Lung (tissue), 12 donors: ENCODE data around the gene MPV17. TPM values are rescaled to one million over a fixed set of nuclear protein-coding genes. Genes with fewer than 3 reads are reported as not detected.
"Not testable (repeated sequence)": the region's sequence is repeated elsewhere in the genome, so short reads cannot be mapped to it uniquely, and the experiment has no call there.

ENCODE experiments used
- ATAC-seq: fragments of 200-7000 bp; cut with Tn5 transposase; one replicate; pipeline ENCODE4 v1.9.1; 2020; ENCODE audit warnings: moderate number of reproducible peaks; ENCODE audit not compliant: insufficient read depth, low FRiP score
- DNase-seq, 3 donors: peaks; one replicate each; pipeline ENCODE4 v3.0.0-alpha.2; 2013 to 2017
- H3K27ac ChIP-seq, 2 donors: one replicate each; pipeline ENCODE4 v1.5.1; 2013; ENCODE audit warnings: mild to moderate bottlenecking in 2 of 2, moderate library complexity in 2 of 2, control low read depth in 1 of 2, inconsistent platforms in 1 of 2, low read depth in 1 of 2, low read length in 1 of 2
- H3K27me3 ChIP-seq, 3 donors: one replicate each; pipeline ENCODE4 v1.5.1; 2013; ENCODE audit warnings: low read length in 2 of 3; ENCODE audit not compliant: control insufficient read depth in 3 of 3, insufficient read depth in 3 of 3
- H3K36me3 ChIP-seq, 4 donors: one replicate each; pipeline ENCODE4 v1.5.1; 2013; ENCODE audit warnings: low read length in 4 of 4, mild to moderate bottlenecking in 1 of 4, moderate library complexity in 1 of 4; ENCODE audit not compliant: control insufficient read depth in 4 of 4, insufficient read depth in 4 of 4
- H3K4me1 ChIP-seq, 5 donors: one replicate each; pipeline ENCODE4 v1.5.1; 2013; ENCODE audit warnings: low read length in 5 of 5, mild to moderate bottlenecking in 2 of 5, moderate library complexity in 1 of 5; ENCODE audit not compliant: control insufficient read depth in 5 of 5, insufficient read depth in 5 of 5
- H3K4me3 ChIP-seq: one replicate; pipeline ENCODE4 v1.5.1; 2013; ENCODE audit warnings: mild to moderate bottlenecking, control low read depth, moderate library complexity
- H3K9ac ChIP-seq, 2 donors: one replicate each; pipeline ENCODE4 v1.5.1; 2013; ENCODE audit warnings: low read length in 2 of 2, control low read depth in 1 of 2; ENCODE audit not compliant: insufficient read depth in 1 of 2
- H3K9me3 ChIP-seq, 4 donors: one replicate each; pipeline ENCODE4 v1.5.1; 2013; ENCODE audit warnings: low read length in 3 of 4, mild to moderate bottlenecking in 1 of 4, moderate library complexity in 1 of 4; ENCODE audit not compliant: control insufficient read depth in 4 of 4, insufficient read depth in 3 of 4
- WGBS, 2 donors: extraction: QIAGEN DNeasy Blood & Tissue Kit; methylation state at CpG; one replicate each; pipeline ENCODE4 v1.1.7; 2013; 5-methylcytosine and 5-hydroxymethylcytosine counted together
- polyA plus RNA-seq, 2 donors: library from polyadenylated mRNA; stranded (reverse); fragments of 200-250 nt; gene quantifications; one replicate each; pipeline ENCODE4 v1.2.1, GENCODE V29; 2013
- total RNA-seq, 2 donors: library from RNA; depleted of rRNA in 1 of 2; stranded (reverse); fragments of >200 nt in 1 of 2; gene quantifications; one replicate each; pipeline ENCODE4 v1.2.1, GENCODE V29; 2014 to 2021
- TF ChIP-seq, protein P1 (sequence below): IDR thresholded peaks from 2 replicates; pipeline ENCODE4 v1.5.1; 2012; ENCODE audit warnings: mild to moderate bottlenecking; ENCODE audit errors: control extremely low read depth, extremely low read depth
- donor health status: control.
- donor health status: control.
- donor health status: Bipolar disorder and iron deficiency.
- donor health status: healthy.
- donor health status: DM: yes; HTN: yes; CAD: no.

The MPV17 gene
- total and polyA plus RNA-seq, 4 donors, result 42.1 to 224 (median 98.7) TPM

DNA sequence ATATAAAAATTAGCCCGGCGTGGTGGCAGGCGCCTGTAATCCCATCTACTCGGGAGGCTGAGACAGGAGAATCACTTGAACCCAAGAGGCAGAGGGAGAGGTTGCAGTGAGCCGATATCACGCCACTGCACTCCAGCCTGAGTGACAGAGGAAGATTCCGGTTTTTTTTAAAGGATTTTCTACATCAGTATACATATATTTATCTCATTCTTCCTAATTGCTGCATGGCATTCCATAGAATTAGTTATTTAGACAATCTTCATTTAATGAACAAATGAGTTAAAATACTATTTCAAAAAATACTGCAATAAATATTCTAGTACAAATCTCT lies 31.7 kb upstream of the MPV17 start:
- peaks cover 0 to 5% (median 2%) of the 10 kb centered on the region in 4 donors for H3K36me3 ChIP-seq

DNA sequence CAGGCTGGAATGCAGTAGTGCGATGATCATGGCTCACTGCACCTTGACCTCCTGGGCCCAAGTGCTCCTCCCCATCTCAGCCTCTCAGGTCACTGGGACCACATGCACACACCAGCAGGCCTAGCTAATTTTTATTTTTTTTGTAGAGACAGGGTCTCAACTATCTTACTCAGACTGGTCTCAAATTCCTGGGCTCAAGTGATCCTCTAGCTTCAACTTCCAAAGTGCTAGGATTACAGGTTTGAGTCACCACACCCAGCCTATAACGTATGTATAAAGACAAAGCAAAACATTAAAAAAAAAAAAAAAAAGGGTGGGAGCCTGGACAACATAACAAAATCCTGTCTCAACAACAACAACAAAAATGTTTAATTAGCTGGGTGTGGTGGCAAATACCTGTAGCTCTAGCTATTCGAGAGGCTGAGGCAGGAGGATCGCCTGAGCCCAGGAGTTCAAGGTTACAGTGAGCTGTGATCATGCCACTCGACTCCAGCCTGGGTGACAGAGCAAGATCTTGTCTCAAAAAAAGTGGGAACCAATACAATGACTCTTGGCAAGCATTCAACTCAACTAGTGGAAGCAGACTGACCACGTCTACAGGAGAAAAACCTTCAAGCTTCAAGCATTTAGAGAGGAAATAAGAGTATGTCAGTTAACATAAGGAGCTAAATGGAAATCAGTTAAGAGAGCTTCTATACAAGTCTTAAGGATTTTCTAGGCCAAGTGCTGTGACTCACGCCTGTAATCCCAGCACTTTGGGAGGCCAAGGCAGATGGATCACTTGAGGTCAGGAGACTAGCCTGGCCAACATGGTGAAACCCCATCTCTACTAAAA lies 31.1 kb upstream of the MPV17 start:
- WGBS, 2 donors, result 71 to 72% methylated on average over 7 of the region's 7 CpGs

More for the DNA sequence above, 31.7 kb upstream of the MPV17 start:
- TF ChIP-seq, protein P1, sequence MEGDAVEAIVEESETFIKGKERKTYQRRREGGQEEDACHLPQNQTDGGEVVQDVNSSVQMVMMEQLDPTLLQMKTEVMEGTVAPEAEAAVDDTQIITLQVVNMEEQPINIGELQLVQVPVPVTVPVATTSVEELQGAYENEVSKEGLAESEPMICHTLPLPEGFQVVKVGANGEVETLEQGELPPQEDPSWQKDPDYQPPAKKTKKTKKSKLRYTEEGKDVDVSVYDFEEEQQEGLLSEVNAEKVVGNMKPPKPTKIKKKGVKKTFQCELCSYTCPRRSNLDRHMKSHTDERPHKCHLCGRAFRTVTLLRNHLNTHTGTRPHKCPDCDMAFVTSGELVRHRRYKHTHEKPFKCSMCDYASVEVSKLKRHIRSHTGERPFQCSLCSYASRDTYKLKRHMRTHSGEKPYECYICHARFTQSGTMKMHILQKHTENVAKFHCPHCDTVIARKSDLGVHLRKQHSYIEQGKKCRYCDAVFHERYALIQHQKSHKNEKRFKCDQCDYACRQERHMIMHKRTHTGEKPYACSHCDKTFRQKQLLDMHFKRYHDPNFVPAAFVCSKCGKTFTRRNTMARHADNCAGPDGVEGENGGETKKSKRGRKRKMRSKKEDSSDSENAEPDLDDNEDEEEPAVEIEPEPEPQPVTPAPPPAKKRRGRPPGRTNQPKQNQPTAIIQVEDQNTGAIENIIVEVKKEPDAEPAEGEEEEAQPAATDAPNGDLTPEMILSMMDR, result no peak
- Histone ChIP-seq H3K4me1 (peaks cover 0 to 16% (median 4%) of the 10 kb centered on the region in 5 donors), H3K9me3 (no peaks in the 10 kb centered on the region), H3K27me3 (no peaks in the 10 kb centered on the region), H3K27ac (no peak overlapping the region), H3K4me3 (no peak overlapping the region), H3K9ac (no peak overlapping the region)
- WGBS, 2 donors, result 95 to 97% methylated on average over 7 of the region's 7 CpGs
- DNase-seq (no peak), ATAC-seq (no peak)

DNA sequence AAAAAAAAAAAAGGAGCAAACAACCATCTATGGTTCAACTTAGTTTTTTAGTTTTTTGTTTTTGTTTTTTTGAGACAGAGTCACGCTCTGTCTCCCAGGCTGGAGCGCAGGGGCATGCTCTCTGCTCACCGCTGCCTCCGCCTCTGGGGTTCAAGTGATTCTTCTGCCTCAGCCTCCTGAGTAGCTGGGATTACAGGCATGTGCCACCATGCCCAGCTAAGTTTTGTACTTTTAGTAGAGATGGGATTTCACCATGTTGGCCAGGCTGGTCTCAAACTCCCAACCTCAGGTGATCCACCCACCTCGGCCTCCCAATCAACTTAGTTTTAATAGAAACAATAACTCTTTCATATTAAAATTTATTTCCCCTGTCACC lies 30.5 kb upstream of the MPV17 start:
- 94 to 96% methylated on average over 5 of the region's 5 CpGs for WGBS, 2 donors

More for the DNA sequence above, 31.1 kb upstream of the MPV17 start:
- no peak overlapping the region for H3K27ac ChIP-seq
- H3K4me3 ChIP-seq, result no peak overlapping the region
- H3K4me1 ChIP-seq, result peaks cover 0 to 16% (median 4%) of the 10 kb centered on the region in 5 donors
- no peaks in the 10 kb centered on the region for H3K27me3 ChIP-seq
- H3K9ac ChIP-seq, result no peak overlapping the region
- H3K9me3 ChIP-seq, result no peaks in the 10 kb centered on the region
- H3K36me3 ChIP-seq, result peaks cover 0 to 5% (median 2%) of the 10 kb centered on the region in 4 donors
- DNase-seq, result no peak
- TF ChIP-seq, protein P1, result no peak
- ATAC-seq, result no peak

DNA sequence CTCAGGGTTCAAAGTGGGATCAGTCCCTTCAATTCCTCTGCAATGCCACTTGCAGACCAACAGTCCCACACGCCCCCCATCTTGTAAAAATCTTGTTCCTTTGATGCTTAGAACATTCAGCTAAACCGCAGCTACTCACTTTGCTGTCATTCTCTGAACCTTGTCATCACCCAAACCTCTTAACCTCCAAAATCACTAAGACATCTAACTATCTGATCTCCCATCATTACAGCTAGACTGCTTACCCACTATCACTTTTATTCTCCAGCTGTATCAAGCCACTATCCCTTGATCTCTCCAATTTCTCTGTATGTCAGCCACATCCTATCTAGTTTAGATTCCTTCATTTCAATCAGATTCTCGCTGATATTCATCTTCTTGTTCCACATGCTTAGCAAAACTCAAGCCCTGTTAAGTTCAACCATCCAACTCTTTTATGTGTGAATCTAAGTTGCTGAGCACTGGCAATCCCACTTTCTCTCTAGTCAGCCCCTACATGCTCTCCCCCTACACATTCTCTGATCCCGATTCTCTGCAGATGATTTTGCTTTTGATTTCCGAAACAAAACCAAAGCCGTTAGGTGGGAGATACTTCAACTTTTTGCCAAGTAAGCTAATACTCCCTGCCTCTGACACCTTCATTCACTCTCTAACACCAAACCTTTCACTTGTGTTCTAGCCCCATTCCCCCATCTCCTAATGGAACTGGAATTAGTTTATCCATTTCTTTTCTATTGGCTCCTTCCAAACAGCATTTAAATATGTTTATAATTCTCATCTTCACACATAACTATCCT lies 29.1 kb upstream of the MPV17 start:
- peaks cover 0 to 7% (median 5%) of the 10 kb centered on the region in 5 donors for H3K4me1 ChIP-seq
- 81 to 91% methylated on average over 6 of the region's 6 CpGs for WGBS, 2 donors

More for the DNA sequence above, 30.5 kb upstream of the MPV17 start:
- not testable (repeated sequence) for H3K36me3 ChIP-seq, H3K27ac ChIP-seq, H3K4me3 ChIP-seq, ATAC-seq, H3K27me3 ChIP-seq, H3K9ac ChIP-seq, DNase-seq, H3K9me3 ChIP-seq
- peaks cover 0 to 16% (median 4%) of the 10 kb centered on the region in 5 donors for H3K4me1 ChIP-seq

More for the DNA sequence above, 29.1 kb upstream of the MPV17 start:
- no peak for DNase-seq
- H3K4me3 ChIP-seq, result no peak overlapping the region
- no peaks in the 10 kb centered on the region for H3K9me3 ChIP-seq
- no peak for ATAC-seq
- TF ChIP-seq, protein P1, result no peak
- H3K27me3 ChIP-seq, result no peaks in the 10 kb centered on the region
- peaks cover 0 to 5% (median 2%) of the 10 kb centered on the region in 4 donors for H3K36me3 ChIP-seq
- no peak overlapping the region for H3K27ac ChIP-seq
- H3K9ac ChIP-seq, result no peak overlapping the region
